ENCODE results near the gene C2.
"Not testable (repeated sequence)": the region's sequence is repeated elsewhere in the genome, so short reads cannot be mapped to it uniquely, and the experiment has no call there.

Gene C2

GRCh38 chr6:31980998-31981397, 53.5 kb downstream of the C2 start:
- not testable (repeated sequence) for DNase-seq

GRCh38 chr6:31981744-31982143, 54.2 kb downstream of the C2 start, which contains the start of gene C4A:
C4A (plus strand) TSS chr6:31982057; CDS start chr6:31982108, 51 bp downstream.
- DNase-seq: not testable (repeated sequence)

- not testable (repeated sequence) for DNase-seq
These were observed 61.8 kb downstream of the C2 start for GRCh38 chr6:31989363-31989762.

GRCh38 chr6:31994421-31994820, 66.9 kb downstream of the C2 start:
- not testable (repeated sequence) for DNase-seq
